Aorta (tissue), 5 donors: Measurements from ENCODE around the gene CLDND2. TPM values are rescaled to one million over a fixed set of nuclear protein-coding genes. Genes with fewer than 3 reads are reported as not detected.

ENCODE experiments used
- ATAC-seq: fragments of 200-7000 bp; cut with Tn5 transposase; one replicate; pipeline ENCODE4 v1.9.1; 2022; ENCODE audit warnings: moderate library complexity; ENCODE audit not compliant: low FRiP score
- DNase-seq, 2 donors: peaks; one replicate each; pipeline ENCODE4 v3.0.0-alpha.2; 2020
- H3K27ac ChIP-seq, 2 donors: one replicate each; pipeline ENCODE4 v1.5.1; 2013; ENCODE audit warnings: low read length in 2 of 2, mild to moderate bottlenecking in 2 of 2, moderate library complexity in 2 of 2, control low read depth in 1 of 2, inconsistent platforms in 1 of 2, low read depth in 1 of 2
- H3K27me3 ChIP-seq, 2 donors: one replicate each; pipeline ENCODE4 v1.6.1; 2013; ENCODE audit warnings: control low read depth in 1 of 2, low read length in 1 of 2, mild to moderate bottlenecking in 1 of 2, moderate library complexity in 1 of 2; ENCODE audit not compliant: insufficient read depth in 2 of 2, control insufficient read depth in 1 of 2
- H3K36me3 ChIP-seq, 2 donors: one replicate each; pipeline ENCODE4 v1.6.1; 2013; ENCODE audit warnings: control low read depth in 1 of 2, low read length in 1 of 2, mild to moderate bottlenecking in 1 of 2; ENCODE audit not compliant: insufficient read depth in 2 of 2, control insufficient read depth in 1 of 2
- H3K4me1 ChIP-seq, 2 donors: one replicate each; pipeline ENCODE4 v1.6.1; 2013; ENCODE audit warnings: low read length in 2 of 2, control low read depth in 1 of 2, mild to moderate bottlenecking in 1 of 2, moderate library complexity in 1 of 2; ENCODE audit not compliant: insufficient read depth in 2 of 2, control insufficient read depth in 1 of 2
- H3K4me3 ChIP-seq, 2 donors: one replicate each; pipeline ENCODE4 v1.5.1; 2013; ENCODE audit warnings: low read length in 2 of 2, control low read depth in 1 of 2, mild to moderate bottlenecking in 1 of 2
- H3K9me3 ChIP-seq: one replicate; pipeline ENCODE4 v1.6.1; 2013; ENCODE audit warnings: mild to moderate bottlenecking, low read length; ENCODE audit not compliant: control insufficient read depth
- WGBS, 2 donors: extraction: QIAGEN DNeasy Blood & Tissue Kit; methylation state at CpG; one replicate each; pipeline ENCODE4 v1.1.7; 2013; 5-methylcytosine and 5-hydroxymethylcytosine counted together
- intact Hi-C, 2 donors: fragments of 100-400 bp; cut with DNase I; formaldehyde crosslinking; loops; one replicate each; pipeline versions ENCODE4 v1.14.2 to v1.15.0; 2022
- polyA plus RNA-seq, 2 donors: library from polyadenylated mRNA; stranded (reverse); fragments of 200-250 nt; gene quantifications; one replicate each; pipeline ENCODE4 v1.2.3, GENCODE V29; 2013
- total RNA-seq, 2 donors: library from RNA; stranded (reverse); fragmentation: NEBNext Ultra II Directional; extraction: Animal tissue kit (Norgen Biotek cat#: 25700); gene quantifications; one replicate each; pipeline ENCODE4 v1.2.1, GENCODE V29; 2021
- donor health status: healthy with polysubstance abuse.
- donor health status: Bipolar disorder and iron deficiency.
- donor health status: DM: no; HTN: no; CAD: no.
- donor health status: DM: no; HTN: no; CAD: no.
- donor health status: DM: yes; HTN: yes; CAD: no.

The CLDND2 gene
- total and polyA plus RNA-seq, 4 donors, result 0.87 to 3.5 (median 2.0) TPM; not detected in 1

- Histone ChIP-seq H3K4me1 (no peaks in the 10 kb centered on the region), H3K27ac (no peak overlapping the region), H3K36me3 (no peaks in the 10 kb centered on the region), H3K4me3 (no peak overlapping the region), H3K9me3 (no peaks in the 10 kb centered on the region), H3K27me3 (no peaks in the 10 kb centered on the region)
- 66 to 77% methylated on average over 11 to 14 of the region's 14 CpGs for WGBS, 2 donors
- no peak for ATAC-seq
- DNase-seq, result no peak
- intact Hi-C loops, result no loop called here
Measured at GRCh38 chr19:51389143-51389542, 20.3 kb upstream of the CLDND2 start.

DNA sequence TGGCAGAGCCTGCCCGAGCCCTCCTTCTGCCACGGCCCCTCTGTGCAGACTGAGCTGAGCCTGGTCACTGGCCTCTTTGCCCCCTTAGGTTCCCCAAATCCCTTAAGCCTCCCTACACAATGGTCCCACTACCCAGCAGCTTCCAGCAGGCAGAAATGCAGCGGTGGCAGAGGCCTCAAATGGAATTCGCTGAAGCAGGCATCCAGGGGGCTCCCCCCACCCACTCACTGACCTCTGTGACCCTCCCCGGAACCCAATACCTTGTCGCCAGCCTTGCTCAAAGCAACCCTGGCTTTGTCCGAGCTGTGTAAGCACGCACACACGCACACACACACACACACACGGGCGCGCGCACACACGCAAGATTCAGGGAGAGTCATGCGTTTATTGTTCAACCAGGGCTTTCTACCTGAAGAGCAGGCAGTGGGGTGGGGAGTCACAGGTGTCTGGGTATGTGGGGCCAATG, 19.2 kb upstream of the CLDND2 start, which contains the start of gene LIM2:
LIM2 (minus strand) TSS at position 51 of the 466 bp plus-strand sequence. CDS start 531 bp downstream, outside the sequence.
- H3K4me3 ChIP-seq, result no peak within 1 kb of the TSS
- 75 to 81% methylated on average over 15 of the region's 15 CpGs for WGBS, 2 donors
- no peak for DNase-seq
- no peak within 1 kb of the TSS for H3K27ac ChIP-seq
- intact Hi-C loops, result no loop called here
- no peaks in the 10 kb centered on the region for H3K36me3 ChIP-seq
- H3K4me1 ChIP-seq, result no peaks in the 10 kb centered on the region
- ATAC-seq, result no peak
- H3K9me3 ChIP-seq, result no peaks in the 10 kb centered on the region
- no peaks in the 10 kb centered on the region for H3K27me3 ChIP-seq

DNA sequence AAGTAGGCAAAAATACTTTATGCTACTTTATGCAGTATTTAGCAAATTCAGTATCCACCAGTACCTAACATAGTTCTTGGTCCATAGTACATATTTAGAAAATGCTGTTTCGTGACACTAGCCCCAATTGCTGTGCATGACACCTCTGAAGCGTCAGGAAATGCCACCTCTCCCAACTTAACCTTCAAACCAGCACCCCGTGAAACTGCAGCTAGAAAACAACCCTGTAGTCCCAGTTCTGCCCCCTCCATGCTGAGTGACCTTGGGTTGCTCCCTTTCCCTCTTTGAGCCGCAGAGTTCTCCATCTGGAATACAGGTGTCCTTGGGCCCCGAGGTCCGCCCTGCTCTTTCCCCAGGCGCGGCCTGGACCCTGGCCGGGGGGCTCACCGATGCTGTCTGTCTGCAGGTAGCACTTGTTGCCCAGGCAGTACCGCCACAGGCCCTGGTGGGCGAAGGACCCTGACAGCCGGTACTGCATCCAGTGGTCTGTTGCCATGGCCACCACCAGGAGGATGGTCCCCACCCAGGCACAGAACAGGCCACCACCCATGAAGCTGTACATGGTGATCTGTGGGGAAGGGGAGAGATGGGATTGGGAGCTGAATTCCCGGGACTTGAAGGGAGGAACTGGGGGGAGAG, 18.2 kb upstream of the CLDND2 start:
- ATAC-seq (no peak), DNase-seq (no peak)
- Histone ChIP-seq H3K36me3 (no peaks in the 10 kb centered on the region), H3K27me3 (no peaks in the 10 kb centered on the region), H3K27ac (no peak overlapping the region), H3K4me3 (no peak overlapping the region), H3K9me3 (no peaks in the 10 kb centered on the region), H3K4me1 (no peaks in the 10 kb centered on the region)
- WGBS, 2 donors, result 88 to 89% methylated on average over 14 of the region's 14 CpGs
- intact Hi-C loops, result no loop called here

DNA sequence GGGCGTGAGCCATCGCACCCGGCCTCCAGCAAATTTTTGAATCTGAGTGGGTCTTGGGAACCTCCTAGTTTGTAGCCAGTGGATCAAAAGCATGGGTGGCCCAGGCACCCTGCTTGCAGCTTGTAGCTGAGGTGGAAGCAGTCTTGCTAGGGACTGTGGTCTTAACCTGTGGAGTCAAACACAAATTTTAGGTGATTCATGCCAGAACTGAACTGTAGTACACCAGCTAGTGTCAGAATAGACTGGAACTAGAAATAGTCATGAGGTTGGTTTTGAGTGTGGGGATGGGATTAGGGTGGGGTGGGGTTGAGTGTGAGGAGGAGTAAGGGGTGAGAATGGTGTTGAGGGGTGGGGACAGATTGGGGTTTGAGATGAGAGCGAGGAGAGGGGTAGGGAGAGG, 13.2 kb upstream of the CLDND2 start:
- Histone ChIP-seq H3K4me3 (no peak overlapping the region), H3K4me1 (no peaks in the 10 kb centered on the region), H3K27me3 (no peaks in the 10 kb centered on the region), H3K36me3 (no peaks in the 10 kb centered on the region), H3K27ac (no peak overlapping the region), H3K9me3 (peaks cover 2% of the 10 kb centered on the region)
- WGBS, 2 donors, result 92 to 94% methylated on average over 4 of the region's 4 CpGs
- DNase-seq, result no peak
- ATAC-seq, result no peak
- intact Hi-C loops, result no loop called here

- no peaks in the 10 kb centered on the region for H3K27me3 ChIP-seq
- H3K36me3 ChIP-seq, result no peaks in the 10 kb centered on the region
- peaks cover 2% of the 10 kb centered on the region for H3K9me3 ChIP-seq
- ATAC-seq (no peak), DNase-seq (peak in 1 of 2 donors; percentile 61)
- no peak overlapping the region for H3K4me3 ChIP-seq
- 89 to 94% methylated on average over 9 of the region's 9 CpGs for WGBS, 2 donors
- H3K27ac ChIP-seq, result no peak overlapping the region
- H3K4me1 ChIP-seq, result no peaks in the 10 kb centered on the region
- intact Hi-C loops, result no loop called here
Measured at GRCh38 chr19:51380379-51380778, 11.6 kb upstream of the CLDND2 start.

- H3K36me3 ChIP-seq, result no peaks in the 10 kb centered on the region
- intact Hi-C loops, result no loop called here
- H3K27ac ChIP-seq, result no peak overlapping the region
- WGBS, 2 donors, result 89 to 91% methylated on average over 2 of the region's 2 CpGs
- H3K4me3 ChIP-seq, result no peak overlapping the region
- DNase-seq (peak in 1 of 2 donors; percentile 9), ATAC-seq (no peak)
- H3K27me3 ChIP-seq, result no peaks in the 10 kb centered on the region
- no peaks in the 10 kb centered on the region for H3K4me1 ChIP-seq
- H3K9me3 ChIP-seq, result peaks cover 2% of the 10 kb centered on the region
Measured at GRCh38 chr19:51377422-51377821, 8.6 kb upstream of the CLDND2 start.

- Histone ChIP-seq H3K36me3 (no peaks in the 10 kb centered on the region), H3K9me3 (no peaks in the 10 kb centered on the region), H3K27me3 (no peaks in the 10 kb centered on the region), H3K4me3 (no peak overlapping the region), H3K4me1 (no peaks in the 10 kb centered on the region), H3K27ac (no peak overlapping the region)
- 78 to 80% methylated on average over 11 of the region's 11 CpGs for WGBS, 2 donors
- intact Hi-C loops, result no loop called here
- DNase-seq (peak in 1 of 2 donors; percentile 37), ATAC-seq (no peak)
Measured at GRCh38 chr19:51375504-51376221, 6.9 kb upstream of the CLDND2 start.

GRCh38 chr19:51372649-51373504, 4.1 kb upstream of the CLDND2 start, which contains the start of gene NKG7:
TSS of gene NKG7 (minus strand) at chr19:51372654. CDS start at chr19:51372535, 119 bp downstream.
- no peak for ATAC-seq
- Histone ChIP-seq H3K27ac (no peak within 1 kb of the TSS), H3K27me3 (no peaks in the 10 kb centered on the region), H3K4me3 (no peak within 1 kb of the TSS), H3K36me3 (no peaks in the 10 kb centered on the region), H3K4me1 (no peaks in the 10 kb centered on the region), H3K9me3 (no peaks in the 10 kb centered on the region)
- intact Hi-C loops, result no loop called here
- WGBS, 2 donors, result 44 to 49% methylated on average over 9 of the region's 9 CpGs
- DNase-seq, result peak in 1 of 2 donors; percentile 32
